Measurements from ENCODE around the gene C9orf72.

Gene C9orf72

DNA sequence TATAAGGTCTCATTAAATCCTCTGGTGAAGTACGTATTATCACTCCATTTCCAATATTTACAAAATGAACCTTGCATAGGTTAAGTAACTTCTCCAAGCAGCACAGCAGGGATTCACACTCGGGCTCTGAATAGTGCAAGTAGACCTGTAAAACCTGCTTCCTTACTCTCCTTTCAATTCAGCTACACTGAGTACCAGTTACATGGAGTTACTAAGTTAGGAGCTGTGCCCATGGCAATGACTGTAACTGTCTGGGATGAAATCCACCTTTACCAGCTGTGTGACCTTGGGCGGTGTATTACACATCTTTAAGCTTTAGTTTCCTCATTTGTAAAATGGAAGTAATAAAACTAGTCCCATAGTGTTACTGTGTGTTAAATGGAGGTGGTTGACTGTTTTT lies 27.8 kb downstream of the C9orf72 start:
- TF ChIP-seq, protein P1, sequence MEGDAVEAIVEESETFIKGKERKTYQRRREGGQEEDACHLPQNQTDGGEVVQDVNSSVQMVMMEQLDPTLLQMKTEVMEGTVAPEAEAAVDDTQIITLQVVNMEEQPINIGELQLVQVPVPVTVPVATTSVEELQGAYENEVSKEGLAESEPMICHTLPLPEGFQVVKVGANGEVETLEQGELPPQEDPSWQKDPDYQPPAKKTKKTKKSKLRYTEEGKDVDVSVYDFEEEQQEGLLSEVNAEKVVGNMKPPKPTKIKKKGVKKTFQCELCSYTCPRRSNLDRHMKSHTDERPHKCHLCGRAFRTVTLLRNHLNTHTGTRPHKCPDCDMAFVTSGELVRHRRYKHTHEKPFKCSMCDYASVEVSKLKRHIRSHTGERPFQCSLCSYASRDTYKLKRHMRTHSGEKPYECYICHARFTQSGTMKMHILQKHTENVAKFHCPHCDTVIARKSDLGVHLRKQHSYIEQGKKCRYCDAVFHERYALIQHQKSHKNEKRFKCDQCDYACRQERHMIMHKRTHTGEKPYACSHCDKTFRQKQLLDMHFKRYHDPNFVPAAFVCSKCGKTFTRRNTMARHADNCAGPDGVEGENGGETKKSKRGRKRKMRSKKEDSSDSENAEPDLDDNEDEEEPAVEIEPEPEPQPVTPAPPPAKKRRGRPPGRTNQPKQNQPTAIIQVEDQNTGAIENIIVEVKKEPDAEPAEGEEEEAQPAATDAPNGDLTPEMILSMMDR (conservative IDR thresholded peaks at IDR 0.05; ENCODE audit: control insufficient read depth, insufficient read depth, low read depth, low read length), result no peak
- no peak overlapping the region for H3K4me3 ChIP-seq (ENCODE audit: control insufficient read depth, low read depth, low read length)
- no peak for DNase-seq (ENCODE audit: low read depth)

DNA sequence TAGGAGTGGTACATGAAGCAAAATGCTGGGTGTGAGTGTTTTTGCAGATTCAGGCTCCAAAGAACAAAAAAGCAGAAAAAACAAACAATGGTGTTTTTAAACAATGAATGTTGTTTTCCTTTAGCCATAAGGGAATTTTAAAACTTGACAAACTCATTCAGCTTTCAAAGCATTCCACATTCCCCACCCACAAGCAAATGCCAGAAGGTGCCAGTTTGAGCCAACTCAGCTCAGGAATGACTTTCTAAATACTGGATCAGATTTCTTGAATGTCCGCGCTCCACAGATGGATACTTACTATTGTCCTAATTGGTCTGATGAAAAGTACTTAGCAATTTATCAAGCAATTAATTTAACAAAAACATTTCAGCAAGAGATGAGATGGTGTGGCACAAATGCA lies 30.8 kb downstream of the C9orf72 start:
- DNase-seq (ENCODE audit: low read depth), result no peak
- H3K4me3 ChIP-seq (ENCODE audit: control insufficient read depth, low read depth, low read length), result no peak overlapping the region
- TF ChIP-seq, protein P1 (conservative IDR thresholded peaks at IDR 0.05; ENCODE audit: control insufficient read depth, insufficient read depth, low read depth, low read length), result no peak

DNA sequence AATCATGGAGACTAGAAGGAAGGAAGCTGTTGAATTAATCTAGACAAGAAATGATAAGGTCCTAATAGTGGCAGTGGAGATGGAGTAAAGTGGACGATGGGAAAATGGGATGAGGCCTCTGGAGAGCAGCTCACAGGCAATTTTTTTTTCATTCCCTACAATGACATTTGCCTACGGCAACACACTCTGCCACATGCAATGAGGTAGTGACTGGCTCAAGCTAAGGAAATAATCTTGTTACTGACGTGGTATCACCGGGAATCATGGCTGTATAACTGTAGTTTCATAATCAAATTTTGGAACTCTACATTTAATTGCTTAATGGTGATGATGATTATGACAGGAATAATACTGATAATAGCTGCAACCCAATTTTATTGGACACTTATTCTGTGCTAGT lies 31.5 kb downstream of the C9orf72 start:
- DNase-seq (ENCODE audit: low read depth), result no peak
- TF ChIP-seq, protein P1 (conservative IDR thresholded peaks at IDR 0.05; ENCODE audit: control insufficient read depth, insufficient read depth, low read depth, low read length), result no peak
- no peak overlapping the region for H3K4me3 ChIP-seq (ENCODE audit: control insufficient read depth, low read depth, low read length)

DNA sequence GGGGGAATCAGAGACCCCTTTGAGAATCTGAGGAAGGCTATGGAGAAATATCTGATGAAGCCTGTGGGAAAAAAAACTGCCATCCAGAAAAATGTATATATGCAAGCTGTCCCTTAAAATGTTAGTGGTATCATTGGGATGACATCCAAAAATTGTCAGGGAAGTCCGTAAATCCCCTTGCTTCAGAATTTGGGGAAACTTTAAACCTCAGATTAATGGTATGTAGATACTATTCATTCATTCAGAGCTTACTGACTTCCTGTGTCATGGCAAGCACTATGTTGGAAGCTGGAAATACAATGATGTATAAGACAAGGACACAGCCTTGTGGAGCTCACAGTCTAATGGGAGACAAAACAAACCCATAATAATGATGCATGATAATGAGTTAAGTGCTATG lies 32.8 kb downstream of the C9orf72 start:
- TF ChIP-seq, protein P1 (conservative IDR thresholded peaks at IDR 0.05; ENCODE audit: control insufficient read depth, insufficient read depth, low read depth, low read length), result no peak
- H3K4me3 ChIP-seq (ENCODE audit: control insufficient read depth, low read depth, low read length), result no peak overlapping the region
- peak; percentile 56 for DNase-seq (ENCODE audit: low read depth)

DNA sequence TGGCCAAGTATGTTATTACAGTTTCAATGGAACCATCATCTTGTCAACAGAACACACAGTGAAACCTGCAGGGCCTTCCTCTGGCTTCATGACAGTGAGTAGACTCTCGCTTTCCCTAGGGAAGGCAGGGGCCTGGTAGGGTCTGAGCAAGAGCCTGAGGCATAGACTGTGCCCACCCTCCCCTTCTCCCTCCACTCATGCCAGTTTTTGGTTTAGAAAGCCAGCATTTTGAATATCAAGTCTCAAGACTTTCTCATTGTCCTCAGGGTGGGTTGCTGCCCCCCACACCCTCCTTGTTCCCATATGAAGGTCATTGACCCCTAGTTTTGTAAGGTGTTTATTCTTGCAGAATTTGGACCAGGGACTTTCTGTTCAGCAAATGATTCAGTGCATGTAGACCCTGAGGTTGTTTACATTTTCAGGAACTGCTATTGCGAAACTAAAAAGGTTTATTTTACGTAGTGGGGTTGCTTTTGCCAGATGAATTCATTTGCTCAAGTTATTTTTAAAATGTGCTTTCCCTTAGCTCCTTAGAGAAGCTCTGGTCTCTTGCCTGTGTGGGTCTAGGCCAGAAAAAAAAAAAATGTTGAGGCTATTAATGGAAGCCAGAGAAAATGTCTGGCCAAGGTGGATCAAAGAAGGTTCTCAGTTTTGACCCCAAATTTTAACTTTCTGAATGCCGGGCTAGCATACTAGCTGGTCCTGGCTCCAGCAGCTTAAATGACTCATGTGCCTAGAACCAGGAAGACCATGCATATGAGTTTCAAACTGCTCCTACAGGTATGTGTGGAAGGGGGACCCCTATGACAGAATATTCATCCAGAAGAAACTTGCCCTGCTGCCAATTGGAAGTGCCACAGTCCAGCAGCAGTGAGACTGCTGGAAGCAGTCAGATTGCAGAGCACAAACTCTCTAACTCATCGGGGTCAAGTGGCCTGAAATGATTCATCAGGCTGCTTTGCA lies 33.5 kb downstream of the C9orf72 start:
- TF ChIP-seq, protein P1 (conservative IDR thresholded peaks at IDR 0.05; ENCODE audit: control insufficient read depth, insufficient read depth, low read depth, low read length), result no peak
- DNase-seq (ENCODE audit: low read depth), result peak; percentile 88
- H3K4me3 ChIP-seq (ENCODE audit: control insufficient read depth, low read depth, low read length), result no peak overlapping the region

DNA sequence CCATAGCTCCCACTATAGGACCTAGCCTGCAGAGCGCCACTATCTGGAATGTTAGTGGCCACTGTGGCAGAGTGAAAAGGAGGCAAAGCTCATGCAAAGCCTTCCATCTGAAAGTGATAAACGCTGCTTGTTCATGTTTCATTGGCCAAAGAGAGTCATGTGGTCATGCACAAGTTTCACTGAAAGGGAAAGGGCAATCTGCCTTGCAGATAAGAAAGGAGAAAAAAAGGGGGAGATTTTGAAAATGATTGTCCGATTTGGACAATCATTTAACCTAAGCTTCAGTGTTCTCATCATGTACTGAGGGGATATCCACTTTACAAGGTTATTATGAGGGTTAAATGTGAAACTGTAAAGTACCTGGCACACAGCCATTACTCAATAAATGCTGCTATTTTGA lies 34.6 kb downstream of the C9orf72 start:
- no peak overlapping the region for H3K4me3 ChIP-seq (ENCODE audit: control insufficient read depth, low read depth, low read length)
- DNase-seq (ENCODE audit: low read depth), result no peak
- TF ChIP-seq, protein P1 (conservative IDR thresholded peaks at IDR 0.05; ENCODE audit: control insufficient read depth, insufficient read depth, low read depth, low read length), result no peak

Data from fibroblast of mammary gland (primary cell).